Ishikawa (cell line): ENCODE measurements around the gene EIF1AX.
A peak's percentile ranks its signal among the peaks of the same experiment; 100 is the strongest.

Source experiments
- CEBPB ChIP-seq: IDR thresholded peaks from 2 replicates; pipeline ENCODE4 v1.6.1; 2012
- CREB1 ChIP-seq: IDR thresholded peaks from 2 replicates; pipeline ENCODE4 v1.6.1; 2012; ENCODE audit warnings: low read depth
- EGR1 ChIP-seq: IDR thresholded peaks from 2 replicates; pipeline ENCODE4 v1.6.1; 2012
- EP300 ChIP-seq: IDR thresholded peaks from 2 replicates; pipeline ENCODE4 v1.6.1; 2012; ENCODE audit warnings: borderline replicate concordance
- FOXM1 ChIP-seq: IDR thresholded peaks from 2 replicates; pipeline ENCODE4 v1.6.1; 2012; ENCODE audit warnings: low read depth, borderline replicate concordance
- MAX ChIP-seq: IDR thresholded peaks from 2 replicates; pipeline ENCODE4 v1.6.1; 2012
- NFIC ChIP-seq: IDR thresholded peaks from 2 replicates; pipeline ENCODE4 v1.6.1; 2012
- RAD21 ChIP-seq: IDR thresholded peaks from 2 replicates; pipeline ENCODE4 v1.6.1; 2012; ENCODE audit warnings: low read depth
- REST ChIP-seq: IDR thresholded peaks from 2 replicates; pipeline ENCODE4 v1.6.1; 2012; ENCODE audit warnings: low read depth, mild to moderate bottlenecking
- TAF1 ChIP-seq: IDR thresholded peaks from 2 replicates; pipeline ENCODE4 v1.6.1; 2012; ENCODE audit warnings: low read depth, mild to moderate bottlenecking
- TCF12 ChIP-seq: IDR thresholded peaks from 2 replicates; pipeline ENCODE4 v1.6.1; 2012; ENCODE audit warnings: low read depth
- TEAD4 ChIP-seq: IDR thresholded peaks from 2 replicates; pipeline ENCODE4 v1.6.1; 2012
- USF1 ChIP-seq: IDR thresholded peaks from 2 replicates; pipeline ENCODE4 v1.6.1; 2012
- YY1 ChIP-seq: IDR thresholded peaks from 2 replicates; pipeline ENCODE4 v1.6.1; 2012; ENCODE audit warnings: low read depth
- ZBTB7A ChIP-seq: IDR thresholded peaks from 2 replicates; pipeline ENCODE4 v1.6.1; 2012; ENCODE audit warnings: low read depth

Gene EIF1AX

GRCh38 chrX:20089845-20090244 is 51.8 kb downstream of the EIF1AX start:
- no peak for TF ChIP-seq REST
- TF ChIP-seq TCF12: no peak
- TF ChIP-seq TEAD4: no peak
- TF ChIP-seq TAF1: no peak
- no peak for TF ChIP-seq NFIC
- TF ChIP-seq EP300: no peak
- no peak for TF ChIP-seq ZBTB7A
- TF ChIP-seq RAD21: no peak
- TF ChIP-seq MAX: no peak
- TF ChIP-seq CREB1: no peak
- TF ChIP-seq USF1: no peak
- TF ChIP-seq YY1: no peak
- no peak for TF ChIP-seq FOXM1
- no peak for TF ChIP-seq EGR1
- TF ChIP-seq CEBPB: no peak

- no peak for TF ChIP-seq RAD21
- no peak for TF ChIP-seq YY1
- TF ChIP-seq EP300: no peak
- TF ChIP-seq REST: peak; percentile 67
These were observed 61.4 kb downstream of the EIF1AX start for GRCh38 chrX:20080277-20080676.
